ENCODE data around the gene CACNA1S.

DNA sequence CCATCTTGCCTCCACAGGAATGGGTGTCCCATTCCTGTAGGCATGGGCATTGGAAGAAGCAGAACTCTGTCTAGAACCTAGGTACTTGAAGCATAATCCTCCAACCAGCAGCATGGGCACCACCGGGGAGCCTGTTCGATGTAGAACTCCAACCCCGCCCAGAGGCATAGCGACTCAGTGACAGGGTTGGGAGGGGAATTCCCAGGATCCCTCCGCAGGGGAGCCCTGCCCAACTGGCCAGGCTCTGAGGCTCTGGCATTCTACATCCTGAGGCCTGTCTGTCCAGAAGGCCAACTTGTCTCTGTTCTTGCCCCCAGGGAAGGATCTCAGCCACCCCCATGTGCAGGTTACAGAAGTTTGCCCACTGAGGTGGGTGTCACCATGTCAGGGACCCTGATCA lies 38.2 kb downstream of the CACNA1S start:
- TF ChIP-seq, protein P1, sequence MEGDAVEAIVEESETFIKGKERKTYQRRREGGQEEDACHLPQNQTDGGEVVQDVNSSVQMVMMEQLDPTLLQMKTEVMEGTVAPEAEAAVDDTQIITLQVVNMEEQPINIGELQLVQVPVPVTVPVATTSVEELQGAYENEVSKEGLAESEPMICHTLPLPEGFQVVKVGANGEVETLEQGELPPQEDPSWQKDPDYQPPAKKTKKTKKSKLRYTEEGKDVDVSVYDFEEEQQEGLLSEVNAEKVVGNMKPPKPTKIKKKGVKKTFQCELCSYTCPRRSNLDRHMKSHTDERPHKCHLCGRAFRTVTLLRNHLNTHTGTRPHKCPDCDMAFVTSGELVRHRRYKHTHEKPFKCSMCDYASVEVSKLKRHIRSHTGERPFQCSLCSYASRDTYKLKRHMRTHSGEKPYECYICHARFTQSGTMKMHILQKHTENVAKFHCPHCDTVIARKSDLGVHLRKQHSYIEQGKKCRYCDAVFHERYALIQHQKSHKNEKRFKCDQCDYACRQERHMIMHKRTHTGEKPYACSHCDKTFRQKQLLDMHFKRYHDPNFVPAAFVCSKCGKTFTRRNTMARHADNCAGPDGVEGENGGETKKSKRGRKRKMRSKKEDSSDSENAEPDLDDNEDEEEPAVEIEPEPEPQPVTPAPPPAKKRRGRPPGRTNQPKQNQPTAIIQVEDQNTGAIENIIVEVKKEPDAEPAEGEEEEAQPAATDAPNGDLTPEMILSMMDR (IDR thresholded peaks at IDR 0.05): no peak
- no peak for TF ChIP-seq POLR2A (IDR thresholded peaks at IDR 0.05)
